ENCODE results near the gene SLC30A10. TPM values are rescaled to one million over a fixed set of nuclear protein-coding genes. Genes with fewer than 3 reads are reported as not detected.

Gene SLC30A10
- total RNA-seq, 4 donors from 2014 or later, result not detected

DNA sequence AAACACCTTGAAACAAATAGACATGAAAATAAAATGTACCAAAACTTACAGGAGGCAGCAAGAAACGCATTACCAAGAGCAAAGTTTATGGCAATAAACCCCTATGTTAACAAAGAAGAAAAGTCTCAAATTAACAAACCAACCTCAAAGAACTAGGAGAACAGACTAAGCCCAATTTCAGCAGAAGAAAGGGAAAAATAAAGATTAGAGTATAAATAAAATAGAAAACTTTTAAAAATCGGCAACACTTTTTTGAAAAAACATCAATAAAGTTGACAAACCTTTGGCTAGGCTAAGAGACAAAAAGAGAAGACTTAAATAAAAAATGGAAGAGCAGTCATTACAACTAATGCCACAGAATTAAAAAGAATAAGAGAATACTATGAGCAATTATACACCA is 42.7 kb downstream of the SLC30A10 start:
- 64 to 78% methylated on average over 2 of the region's 2 CpGs for WGBS, 2 donors
- Histone ChIP-seq H3K4me1 (no peaks in the 10 kb centered on the region), H3K36me3 (no peaks in the 10 kb centered on the region), H3K9me3 (no peaks in the 10 kb centered on the region), H3K27ac (no peak overlapping the region), H3K27me3 (no peaks in the 10 kb centered on the region), H3K4me3 (no peak overlapping the region)
- no peak for DNase-seq
- TF ChIP-seq CTCF (IDR thresholded peaks at IDR 0.05), result no peak
- TF ChIP-seq POLR2A (IDR thresholded peaks at IDR 0.05), result no peak
- intact Hi-C loops (cut with DNase I), result no loop called here

DNA sequence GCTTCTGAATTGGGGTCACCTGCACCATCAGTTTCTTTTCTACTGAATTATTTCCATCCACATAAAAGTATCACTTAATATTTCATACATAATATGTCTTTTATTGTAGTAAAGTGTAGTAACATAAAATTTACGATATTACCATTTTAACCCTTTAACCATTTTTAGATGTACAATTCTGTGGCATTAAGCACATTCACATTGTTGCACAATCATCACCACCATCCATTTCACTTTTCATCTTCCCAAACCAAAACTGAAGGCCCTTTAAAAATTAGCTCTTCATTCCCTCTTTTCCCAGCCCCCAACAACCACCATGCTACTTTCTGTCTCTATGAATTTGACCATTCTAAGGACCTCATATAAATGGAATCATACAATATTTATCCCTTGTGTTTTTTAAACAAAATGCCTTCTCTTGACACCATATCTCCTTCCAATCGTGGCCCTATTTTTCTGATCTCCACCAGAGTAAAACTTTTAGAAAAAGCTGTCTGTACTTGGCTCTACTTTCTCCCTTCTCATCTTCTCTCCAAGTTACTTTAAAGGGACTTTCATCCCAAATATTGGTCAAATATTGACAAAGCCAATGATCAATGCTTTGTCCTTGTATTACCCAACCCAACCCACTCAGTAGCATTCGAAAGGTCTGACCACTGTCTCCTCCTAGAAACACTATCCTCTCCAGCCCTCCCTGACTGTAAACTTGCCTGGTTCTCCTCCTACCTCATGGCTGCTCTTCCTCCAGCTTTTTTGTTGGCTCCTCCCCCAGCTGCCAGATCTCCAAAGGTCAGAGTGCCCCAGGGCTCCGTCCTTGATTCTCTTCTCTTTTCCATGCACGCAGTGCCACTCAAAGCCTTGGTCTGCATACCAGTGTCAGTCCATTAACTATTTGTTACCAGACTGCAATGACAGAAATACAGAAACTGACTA is 44.7 kb downstream of the SLC30A10 start:
- no peaks in the 10 kb centered on the region for H3K27me3 ChIP-seq
- TF ChIP-seq CTCF (IDR thresholded peaks at IDR 0.05), result no peak
- TF ChIP-seq POLR2A (IDR thresholded peaks at IDR 0.05), result no peak
- DNase-seq, result no peak
- no peaks in the 10 kb centered on the region for H3K9me3 ChIP-seq
- intact Hi-C loops (cut with DNase I), result no loop called here
- no peak overlapping the region for H3K27ac ChIP-seq
- no peaks in the 10 kb centered on the region for H3K4me1 ChIP-seq
- H3K36me3 ChIP-seq, result no peaks in the 10 kb centered on the region
- H3K4me3 ChIP-seq, result no peak overlapping the region
- 45 to 55% methylated on average over 5 of the region's 5 CpGs for WGBS, 2 donors

- TF ChIP-seq CTCF (IDR thresholded peaks at IDR 0.05), result no peak
- no peak for TF ChIP-seq POLR2A (IDR thresholded peaks at IDR 0.05)
- WGBS, 2 donors, result 67 to 72% methylated on average over 3 of the region's 3 CpGs
- DNase-seq, result no peak
- H3K4me3 ChIP-seq, result no peak overlapping the region
- no peaks in the 10 kb centered on the region for H3K4me1 ChIP-seq
- H3K27me3 ChIP-seq, result no peaks in the 10 kb centered on the region
- no peak overlapping the region for H3K27ac ChIP-seq
- intact Hi-C loops (cut with DNase I), result no loop called here
- H3K36me3 ChIP-seq, result no peaks in the 10 kb centered on the region
- H3K9me3 ChIP-seq, result no peaks in the 10 kb centered on the region
These were observed 45.6 kb downstream of the SLC30A10 start for GRCh38 chr1:219882755-219883154.

GRCh38 chr1:219882096-219882495 is 46.3 kb downstream of the SLC30A10 start:
- Histone ChIP-seq H3K36me3 (no peaks in the 10 kb centered on the region), H3K27me3 (no peaks in the 10 kb centered on the region), H3K4me3 (no peak overlapping the region), H3K27ac (no peak overlapping the region), H3K4me1 (no peaks in the 10 kb centered on the region), H3K9me3 (no peaks in the 10 kb centered on the region)
- intact Hi-C loops (cut with DNase I), result no loop called here
- TF ChIP-seq POLR2A (IDR thresholded peaks at IDR 0.05), result no peak
- no peak for DNase-seq
- WGBS, 2 donors, result 66 to 68% methylated on average over 3 of the region's 3 CpGs

DNA sequence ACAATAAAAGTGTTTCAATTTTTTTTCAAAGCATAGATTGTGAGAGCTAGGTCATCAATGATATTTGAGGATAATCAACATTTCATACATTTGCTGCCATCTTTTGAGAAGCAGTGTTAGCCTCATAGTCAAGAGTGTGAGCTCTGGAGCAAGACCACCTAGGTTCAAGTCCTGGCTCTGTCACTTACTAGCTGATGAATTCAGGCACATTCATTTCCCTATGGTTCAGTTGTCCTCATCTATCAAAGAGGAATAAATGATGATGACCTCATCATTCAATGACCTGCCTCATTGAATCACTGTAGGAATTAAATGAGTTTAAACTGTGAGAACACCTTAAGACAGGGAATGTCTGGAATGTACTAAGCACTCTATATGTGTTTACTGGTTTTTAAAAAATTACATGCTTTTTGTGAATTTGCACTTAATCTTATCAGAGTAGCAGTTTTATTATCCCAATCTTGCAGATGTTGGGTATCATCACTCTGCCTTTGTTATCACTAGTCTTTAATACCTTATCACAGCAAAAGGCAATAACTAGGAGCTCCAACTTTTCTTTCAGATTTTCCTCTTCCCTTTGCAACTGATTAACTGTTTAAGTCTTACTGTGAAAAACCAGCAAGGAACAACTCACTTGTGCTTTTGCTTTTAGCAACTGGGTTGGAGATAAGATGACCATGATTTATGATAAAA is 47.4 kb downstream of the SLC30A10 start:
- TF ChIP-seq POLR2A (IDR thresholded peaks at IDR 0.05) (no peak), CTCF (IDR thresholded peaks at IDR 0.05) (no peak)

More for the DNA sequence above, 47.4 kb downstream of the SLC30A10 start:
- no peak overlapping the region for H3K27ac ChIP-seq
- intact Hi-C loops (cut with DNase I), result no loop called here
- DNase-seq, result no peak
- no peaks in the 10 kb centered on the region for H3K4me1 ChIP-seq
- H3K36me3 ChIP-seq, result no peaks in the 10 kb centered on the region
- no peak overlapping the region for H3K4me3 ChIP-seq
- H3K9me3 ChIP-seq, result no peaks in the 10 kb centered on the region
- no peaks in the 10 kb centered on the region for H3K27me3 ChIP-seq

Data from esophagus squamous epithelium (tissue), 5 donors.